GM12873 (cell line): ENCODE data around the gene LMNTD2.
A peak's percentile ranks its signal among the peaks of the same experiment; 100 is the strongest.

Experiments used
- TF ChIP-seq, protein P1 (sequence below): IDR thresholded peaks from 2 replicates; pipeline ENCODE4 v1.5.1; 2012; ENCODE audit warnings: low read depth, mild to moderate bottlenecking, moderate library complexity, low read length, control low read depth; ENCODE audit not compliant: insufficient read depth; ENCODE audit errors: missing control alignments

The LMNTD2 gene

DNA sequence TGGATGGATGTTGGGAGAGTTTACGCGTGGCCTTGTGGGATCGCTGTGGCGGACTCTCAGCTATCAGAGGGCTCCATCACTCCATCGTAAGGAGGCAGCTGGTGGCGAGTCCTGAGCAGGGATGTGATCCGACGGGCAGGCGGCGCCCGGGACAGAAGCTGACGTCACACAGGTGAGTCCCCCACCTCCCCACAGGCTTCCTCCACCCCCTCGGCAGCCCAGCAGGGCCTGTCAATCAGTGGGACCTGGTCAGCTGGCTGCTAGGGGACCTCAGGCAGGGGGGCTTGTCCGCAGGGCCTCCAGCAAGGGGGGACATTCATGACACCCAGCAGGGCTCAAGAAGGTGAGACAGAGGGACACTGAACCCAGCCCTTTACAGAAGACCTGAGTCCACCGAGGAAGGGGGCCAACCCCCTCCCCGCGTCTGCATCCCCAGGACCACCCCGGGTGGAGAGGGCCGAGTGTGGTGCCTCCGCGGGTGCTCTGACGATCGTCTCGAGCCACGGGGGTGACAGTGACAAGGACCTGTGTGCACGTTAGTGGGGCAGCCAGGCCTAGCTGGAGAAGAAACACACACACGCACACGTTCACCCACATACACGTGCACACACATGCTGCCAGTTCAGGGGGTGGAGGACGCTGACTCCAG lies 32.2 kb downstream of the LMNTD2 start:
- TF ChIP-seq, protein P1, sequence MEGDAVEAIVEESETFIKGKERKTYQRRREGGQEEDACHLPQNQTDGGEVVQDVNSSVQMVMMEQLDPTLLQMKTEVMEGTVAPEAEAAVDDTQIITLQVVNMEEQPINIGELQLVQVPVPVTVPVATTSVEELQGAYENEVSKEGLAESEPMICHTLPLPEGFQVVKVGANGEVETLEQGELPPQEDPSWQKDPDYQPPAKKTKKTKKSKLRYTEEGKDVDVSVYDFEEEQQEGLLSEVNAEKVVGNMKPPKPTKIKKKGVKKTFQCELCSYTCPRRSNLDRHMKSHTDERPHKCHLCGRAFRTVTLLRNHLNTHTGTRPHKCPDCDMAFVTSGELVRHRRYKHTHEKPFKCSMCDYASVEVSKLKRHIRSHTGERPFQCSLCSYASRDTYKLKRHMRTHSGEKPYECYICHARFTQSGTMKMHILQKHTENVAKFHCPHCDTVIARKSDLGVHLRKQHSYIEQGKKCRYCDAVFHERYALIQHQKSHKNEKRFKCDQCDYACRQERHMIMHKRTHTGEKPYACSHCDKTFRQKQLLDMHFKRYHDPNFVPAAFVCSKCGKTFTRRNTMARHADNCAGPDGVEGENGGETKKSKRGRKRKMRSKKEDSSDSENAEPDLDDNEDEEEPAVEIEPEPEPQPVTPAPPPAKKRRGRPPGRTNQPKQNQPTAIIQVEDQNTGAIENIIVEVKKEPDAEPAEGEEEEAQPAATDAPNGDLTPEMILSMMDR, result no peak

DNA sequence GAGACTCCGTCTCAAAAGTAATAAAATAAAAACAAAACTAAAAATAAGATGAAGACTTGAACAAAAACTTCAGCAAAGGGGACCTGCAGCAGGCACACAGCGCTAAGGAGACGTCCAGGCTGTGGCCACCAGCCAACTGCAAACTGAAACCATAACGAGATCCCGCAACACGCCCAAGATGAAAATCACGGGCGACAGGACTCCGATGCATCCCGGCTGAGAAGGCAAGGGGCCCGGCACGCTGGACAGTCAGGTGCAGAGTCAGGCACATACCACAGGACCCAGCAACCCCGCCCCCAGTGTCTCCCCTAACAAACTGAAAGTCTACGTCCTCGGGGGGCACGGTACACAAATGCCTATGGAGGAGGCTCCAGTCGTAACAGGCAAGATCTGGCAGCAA lies 34.3 kb downstream of the LMNTD2 start:
- TF ChIP-seq, protein P1, result no peak

DNA sequence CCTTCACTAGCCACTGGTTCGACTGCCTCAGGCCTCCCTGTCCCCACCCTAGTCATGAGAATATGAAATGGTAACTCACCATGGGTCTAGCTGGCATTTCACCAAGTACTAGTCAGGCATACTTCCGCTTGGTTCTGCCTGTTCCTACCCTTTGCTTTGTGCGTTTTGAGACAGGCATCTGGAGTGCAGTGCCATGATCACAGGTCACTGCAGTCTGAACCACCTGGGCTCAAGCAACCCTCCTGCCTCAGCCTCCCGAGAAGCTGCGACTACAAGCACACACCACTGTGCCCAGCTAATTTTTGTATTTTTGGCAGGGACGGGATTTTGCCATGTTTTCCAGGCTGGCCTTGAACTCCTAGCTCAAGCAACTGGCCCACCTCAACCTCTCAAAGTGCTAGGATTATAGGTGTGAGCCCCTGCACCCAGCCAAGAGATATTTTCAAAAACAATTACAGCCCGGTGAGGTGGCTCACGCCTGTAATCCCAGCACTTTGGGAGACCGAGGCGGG lies 39.3 kb downstream of the LMNTD2 start:
- TF ChIP-seq, protein P1, result no peak

- TF ChIP-seq, protein P1, result peak; percentile 19
Measured at GRCh38 chr11:520428-521176, 39.9 kb downstream of the LMNTD2 start.

DNA sequence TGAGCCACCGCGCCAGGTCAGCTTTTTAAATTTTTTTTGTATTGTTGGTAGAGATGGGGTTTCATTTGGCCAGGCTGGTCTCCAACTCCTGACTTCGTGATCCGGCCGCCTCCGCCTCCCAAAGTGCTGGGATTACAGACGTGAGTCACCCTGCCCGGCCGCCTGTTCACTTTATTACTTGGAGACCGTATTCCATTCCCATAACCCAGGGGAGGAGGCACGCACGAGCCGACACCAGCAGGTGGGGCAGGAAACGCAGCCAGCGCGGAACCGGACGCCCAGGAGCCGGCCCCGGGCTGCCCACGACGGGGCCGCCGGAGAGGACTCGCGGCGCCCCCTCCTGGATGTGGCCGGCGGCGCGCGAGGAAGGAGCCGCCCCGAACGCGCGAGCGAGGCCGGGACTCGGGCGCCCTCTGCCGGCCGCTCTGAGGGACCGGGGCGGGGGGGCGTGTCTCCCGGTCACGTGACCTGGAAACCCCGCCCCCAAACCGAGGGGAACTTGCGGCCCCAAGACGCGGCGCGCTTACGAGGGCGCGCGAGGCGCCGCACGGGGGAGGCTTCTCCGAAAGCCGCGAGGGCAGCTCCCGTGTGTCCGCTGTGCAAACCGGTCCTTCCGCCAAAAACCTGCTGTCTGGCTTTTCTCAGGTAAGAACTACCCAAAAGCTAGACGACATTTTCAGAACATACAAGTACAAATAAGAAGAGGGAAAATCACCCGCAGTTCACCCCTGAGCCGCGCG lies 41.9 kb downstream of the LMNTD2 start:
- TF ChIP-seq, protein P1, result peak; percentile 85

DNA sequence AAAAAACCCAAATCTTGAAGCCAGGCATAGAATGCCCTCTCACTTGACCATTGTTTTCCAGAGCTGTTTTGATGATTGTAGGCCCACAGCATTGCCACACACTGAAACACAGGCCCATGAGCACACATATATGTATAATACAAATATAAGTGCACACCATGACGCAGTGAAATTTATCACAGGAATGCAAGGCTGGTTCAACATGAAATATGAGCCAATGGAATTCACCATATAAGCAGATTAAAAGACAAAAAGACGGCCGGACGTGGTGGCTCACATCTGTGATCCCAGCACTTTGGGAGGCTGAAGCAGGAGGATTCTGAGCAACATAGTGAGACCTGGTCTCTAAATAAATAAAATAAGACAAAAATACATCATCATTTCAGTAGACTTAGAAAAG lies 44.1 kb downstream of the LMNTD2 start:
- TF ChIP-seq, protein P1, result no peak

DNA sequence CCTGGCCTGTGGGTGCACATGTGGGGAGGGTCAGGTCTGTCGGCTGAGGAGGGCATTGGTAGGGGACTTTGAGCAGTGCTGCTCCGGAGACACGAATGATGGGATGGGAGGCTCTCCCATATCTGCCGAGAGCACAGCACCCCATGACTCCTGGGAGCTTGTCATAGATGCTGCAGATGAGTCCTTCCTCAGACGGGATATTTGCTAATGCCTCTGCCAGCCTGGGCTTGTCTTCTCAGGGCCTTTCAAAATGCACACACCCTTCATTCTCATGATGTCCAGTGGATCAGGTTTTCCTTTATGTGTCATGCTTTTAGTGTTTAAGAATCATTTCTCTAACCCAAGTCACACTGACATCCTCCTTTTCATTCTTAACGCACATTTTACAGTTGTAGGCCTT lies 45.4 kb downstream of the LMNTD2 start:
- TF ChIP-seq, protein P1, result no peak
